Fibroblast of lung (primary cell): ENCODE data around the gene AADAT.

Source experiments
- EZH2 ChIP-seq: IDR thresholded peaks from 2 replicates; pipeline ENCODE4 v1.5.1; 2012; ENCODE audit warnings: low read length, control low read depth, mild to moderate bottlenecking; ENCODE audit errors: missing control alignments
- TF ChIP-seq, protein P1 (sequence below), 2 donors: IDR thresholded peaks in 1 of 2; conservative IDR thresholded peaks in 1 of 2; 1 replicate in 1 of 2; 2 replicates in 1 of 2; pipeline ENCODE4 v1.5.1; 2011 to 2012; ENCODE audit warnings: low read length in 2 of 2, control low read depth in 1 of 2, inconsistent platforms in 1 of 2, low read depth in 1 of 2, mild to moderate bottlenecking in 1 of 2

DNA sequence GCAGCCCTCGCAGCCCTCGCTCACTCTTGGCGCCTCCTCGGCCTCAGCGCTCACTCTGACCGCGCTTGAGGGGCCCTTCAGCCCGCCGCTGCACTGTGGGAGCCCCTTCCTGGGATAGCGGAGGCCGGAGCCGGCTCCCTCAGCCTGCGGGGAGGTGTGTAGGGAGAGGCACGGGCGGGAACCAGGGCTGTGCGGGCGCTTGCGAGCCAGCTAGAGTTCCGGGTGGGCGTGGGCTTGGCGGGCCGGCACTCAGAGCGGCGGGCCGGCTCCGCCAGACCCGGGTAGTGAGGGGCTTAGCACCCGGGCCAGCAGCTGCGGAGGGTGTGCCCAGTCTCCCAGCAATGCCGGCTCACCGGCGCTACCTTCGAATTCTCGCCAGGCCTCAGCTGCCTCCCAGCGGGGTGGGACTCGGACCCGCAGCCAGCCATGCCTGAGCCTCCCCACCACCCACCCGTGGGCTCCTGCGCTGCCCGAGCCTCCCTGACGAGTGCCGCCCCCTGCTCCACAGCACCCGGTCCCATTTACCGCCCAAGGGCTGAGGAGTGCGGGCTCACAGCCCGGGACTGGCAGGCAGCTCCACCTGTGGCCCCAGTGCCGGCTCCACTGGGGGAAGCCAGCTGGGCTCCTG lies 1.4 kb upstream of the AADAT start:
- TF ChIP-seq, protein P1, sequence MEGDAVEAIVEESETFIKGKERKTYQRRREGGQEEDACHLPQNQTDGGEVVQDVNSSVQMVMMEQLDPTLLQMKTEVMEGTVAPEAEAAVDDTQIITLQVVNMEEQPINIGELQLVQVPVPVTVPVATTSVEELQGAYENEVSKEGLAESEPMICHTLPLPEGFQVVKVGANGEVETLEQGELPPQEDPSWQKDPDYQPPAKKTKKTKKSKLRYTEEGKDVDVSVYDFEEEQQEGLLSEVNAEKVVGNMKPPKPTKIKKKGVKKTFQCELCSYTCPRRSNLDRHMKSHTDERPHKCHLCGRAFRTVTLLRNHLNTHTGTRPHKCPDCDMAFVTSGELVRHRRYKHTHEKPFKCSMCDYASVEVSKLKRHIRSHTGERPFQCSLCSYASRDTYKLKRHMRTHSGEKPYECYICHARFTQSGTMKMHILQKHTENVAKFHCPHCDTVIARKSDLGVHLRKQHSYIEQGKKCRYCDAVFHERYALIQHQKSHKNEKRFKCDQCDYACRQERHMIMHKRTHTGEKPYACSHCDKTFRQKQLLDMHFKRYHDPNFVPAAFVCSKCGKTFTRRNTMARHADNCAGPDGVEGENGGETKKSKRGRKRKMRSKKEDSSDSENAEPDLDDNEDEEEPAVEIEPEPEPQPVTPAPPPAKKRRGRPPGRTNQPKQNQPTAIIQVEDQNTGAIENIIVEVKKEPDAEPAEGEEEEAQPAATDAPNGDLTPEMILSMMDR (conservative IDR thresholded peaks at IDR 0.05 in 1 of 2, IDR thresholded peaks at IDR 0.05 in 1 of 2; ENCODE audit: low read depth in 1 of 2, low read length in 2 of 2) = no peak
- no peak for TF ChIP-seq EZH2
